ENCODE results near the gene FAM163B. TPM values are rescaled to one million over a fixed set of nuclear protein-coding genes. Genes with fewer than 3 reads are reported as not detected.

Gene FAM163B
- total RNA-seq = not detected in 2 replicates

GRCh38 chr9:133609311-133610098 lies at the start of gene FAM163B:
FAM163B (minus strand) TSS chr9:133609389; CDS start chr9:133580223, 29,166 bp downstream.

GRCh38 chr9:133635533-133636531 lies 26.6 kb upstream of the FAM163B start, which contains the start of gene DBH:
DBH (plus strand) TSS chr9:133636363; CDS start chr9:133636372, 9 bp downstream.

GRCh38 chr9:133534346-133535291 lies 74.6 kb downstream of the FAM163B start, which contains the start of gene ADAMTSL2:
ADAMTSL2 (plus strand) TSS chr9:133534704; CDS start chr9:133536713, 2,009 bp downstream.

Other genes with a start within 250 kb of the FAM163B start
- gene SURF4, start 233.3 kb downstream of the FAM163B start, total RNA-seq = 200 and 222 TPM in 2 replicates
- 0.49 TPM in 1 of 2 replicates, not detected in the other for gene STKLD1, start 233.0 kb downstream of the FAM163B start, total RNA-seq
- 21.1 and 23.7 TPM in 2 replicates for gene REXO4, start 191.4 kb downstream of the FAM163B start, total RNA-seq
- gene ADAMTS13, start 187.0 kb downstream of the FAM163B start, total RNA-seq = 0.20 and 0.59 TPM in 2 replicates
- 2.2 and 5.0 TPM in 2 replicates for gene CACFD1, start 149.4 kb downstream of the FAM163B start, total RNA-seq
- 57.0 and 62.3 TPM in 2 replicates for gene SLC2A6, start 130.3 kb downstream of the FAM163B start, total RNA-seq
- not detected in 2 replicates for gene MYMK, start 84.4 kb downstream of the FAM163B start, total RNA-seq
- gene ADAMTSL2, start 74.7 kb downstream of the FAM163B start, total RNA-seq = not detected in 2 replicates
- gene DBH, start 27.0 kb upstream of the FAM163B start, total RNA-seq = not detected in 2 replicates
- gene SARDH, start 129.0 kb upstream of the FAM163B start, total RNA-seq = not detected in 2 replicates